Caco-2 (cell line): ENCODE measurements around the gene SNCG. TPM values are rescaled to one million over a fixed set of nuclear protein-coding genes. Genes with fewer than 3 reads are reported as not detected.
"Not testable (repeated sequence)": the region's sequence is repeated elsewhere in the genome, so short reads cannot be mapped to it uniquely, and the experiment has no call there.

Experiments used
- BruUV-seq: library from RNA; stranded (reverse); fragments of 400-500 nt; replicated peaks from 2 replicates; lab custom pipeline; 2021; lab: Mats Ljungman, UMichigan
- CTCF ChIA-PET: fragments of 300-600 bp; sonication (Branson Sonifier 250); formaldehyde crosslinking; loops from one replicate; lab custom pipeline; 2022; ENCODE audit warnings: antibody characterized with exemption; lab: Charles Lee
- POLR2A ChIA-PET: fragments of 300-600 bp; sonication (Branson Sonifier 250); formaldehyde crosslinking; loops from one replicate; lab custom pipeline; 2022; ENCODE audit warnings: antibody characterized with exemption; lab: Charles Lee
- DNase-seq, 2 experiments: peaks; one replicate each; pipeline versions ENCODE4 v3.0.0 to v3.0.0-alpha.2; 2020 to 2022
- H3K27me3 ChIP-seq: replicated peaks from 2 replicates; pipeline ENCODE4 v1.6.0; 2011; ENCODE audit warnings: low read length; ENCODE audit not compliant: control insufficient read depth, insufficient read depth
- H3K36me3 ChIP-seq: 2 replicates; pipeline ENCODE4 v1.5.1; 2011; ENCODE audit warnings: low read length; ENCODE audit not compliant: control insufficient read depth, insufficient read depth
- H3K4me1 ChIP-seq: fragments of 250-450 bp; sonication (Bioruptor Pico); 2 replicates; pipeline ENCODE4 v1.5.1; 2020; ENCODE audit warnings: mild to moderate bottlenecking
- H3K4me3 ChIP-seq: 2 replicates; pipeline ENCODE4 v1.5.1; 2011; ENCODE audit warnings: low read depth, mild to moderate bottlenecking, control low read depth, low read length
- H3K9me3 ChIP-seq: fragments of 250-450 bp; sonication (Bioruptor Pico); 2 replicates; pipeline ENCODE4 v1.5.1; 2020; ENCODE audit warnings: mild to moderate bottlenecking, moderate library complexity
- H3K27ac Mint-ChIP-seq: one replicate; pipeline ENCODE4 v1.8.0; 2022; ENCODE audit warnings: mixed read lengths; ENCODE audit not compliant: unreplicated experiment
- H3K27me3 Mint-ChIP-seq: one replicate; pipeline ENCODE4 v1.8.0; 2022; ENCODE audit warnings: mixed read lengths; ENCODE audit not compliant: insufficient read depth, unreplicated experiment
- H3K36me3 Mint-ChIP-seq: one replicate; pipeline ENCODE4 v1.8.0; 2022; ENCODE audit warnings: mild to moderate bottlenecking, mixed read lengths; ENCODE audit not compliant: insufficient read depth, unreplicated experiment
- H3K4me1 Mint-ChIP-seq: one replicate; pipeline ENCODE4 v1.8.0; 2022; ENCODE audit warnings: low read depth, mixed read lengths; ENCODE audit not compliant: unreplicated experiment
- H3K4me3 Mint-ChIP-seq: one replicate; pipeline ENCODE4 v1.8.0; 2022; ENCODE audit warnings: mild to moderate bottlenecking, moderate library complexity, mixed read lengths; ENCODE audit not compliant: unreplicated experiment
- H3K9me3 Mint-ChIP-seq: one replicate; pipeline ENCODE4 v1.8.0; 2022; ENCODE audit warnings: mixed read lengths; ENCODE audit not compliant: unreplicated experiment
- intact Hi-C: fragments of 100-400 bp; cut with micrococcal nuclease; formaldehyde crosslinking; loops from one replicate; pipeline ENCODE4 v1.10.0; 2022; ENCODE audit not compliant: unreplicated experiment
- total RNA-seq: library from RNA; stranded (reverse); gene quantifications from 2 replicates; pipeline ENCODE4 v1.2.3, GENCODE V29; 2022
- TF ChIP-seq, protein P1 (sequence below), 2 experiments: fragments of 200-600 bp in 1 of 2; IDR thresholded peaks; 1 replicate in 1 of 2; 2 replicates in 1 of 2; pipeline versions ENCODE4 v1.5.1 to v1.8.0; 2011 to 2022; ENCODE audit warnings: antibody characterized with exemption in 1 of 2, control low read depth in 1 of 2, inconsistent platforms in 1 of 2, low read depth in 1 of 2, low read length in 1 of 2, mild to moderate bottlenecking in 1 of 2, moderate library complexity in 1 of 2; ENCODE audit not compliant: insufficient read depth in 1 of 2, severe bottlenecking in 1 of 2, unreplicated experiment in 1 of 2

The SNCG gene
- total RNA-seq, 1 experiment from 2014 or later: 0.45 TPM

DNA sequence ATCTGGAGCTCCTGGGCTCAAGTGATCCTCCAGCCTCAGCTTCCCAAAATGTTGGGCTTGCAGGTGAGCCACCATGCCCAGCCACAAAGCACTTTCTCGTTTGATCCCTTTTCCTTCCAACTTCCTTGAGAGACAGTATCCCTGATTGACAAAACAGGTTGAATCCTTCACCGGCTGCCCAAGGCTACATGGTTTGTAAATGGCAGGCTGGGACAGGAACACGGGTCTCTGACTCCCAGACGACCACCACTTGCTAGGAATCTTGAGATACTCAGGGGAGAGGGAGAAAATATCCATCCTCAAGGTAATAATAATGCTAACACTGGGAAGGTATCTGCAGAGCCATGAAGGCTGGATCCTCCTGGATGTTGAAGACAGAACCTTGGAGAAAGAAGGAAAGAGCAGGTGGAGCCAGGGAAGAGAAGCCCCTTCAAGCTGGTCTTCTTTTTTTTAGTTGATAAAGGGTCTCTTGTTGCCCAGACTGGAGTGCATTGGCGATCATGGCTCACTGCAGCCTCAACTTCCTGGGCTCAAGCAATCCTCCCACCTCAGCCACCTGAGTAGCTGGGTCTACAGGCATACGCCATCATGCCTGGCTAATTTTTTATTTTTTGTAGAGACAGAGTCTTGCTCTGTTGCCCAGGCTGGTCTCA lies 20.8 kb upstream of the SNCG start:
- no peaks in the 10 kb centered on the region for H3K27me3 ChIP-seq
- POLR2A ChIA-PET: no interaction called here
- no peak for DNase-seq
- peaks cover 16% of the 10 kb centered on the region for H3K36me3 Mint-ChIP-seq
- H3K27me3 Mint-ChIP-seq: no peaks in the 10 kb centered on the region
- TF ChIP-seq, protein P1, sequence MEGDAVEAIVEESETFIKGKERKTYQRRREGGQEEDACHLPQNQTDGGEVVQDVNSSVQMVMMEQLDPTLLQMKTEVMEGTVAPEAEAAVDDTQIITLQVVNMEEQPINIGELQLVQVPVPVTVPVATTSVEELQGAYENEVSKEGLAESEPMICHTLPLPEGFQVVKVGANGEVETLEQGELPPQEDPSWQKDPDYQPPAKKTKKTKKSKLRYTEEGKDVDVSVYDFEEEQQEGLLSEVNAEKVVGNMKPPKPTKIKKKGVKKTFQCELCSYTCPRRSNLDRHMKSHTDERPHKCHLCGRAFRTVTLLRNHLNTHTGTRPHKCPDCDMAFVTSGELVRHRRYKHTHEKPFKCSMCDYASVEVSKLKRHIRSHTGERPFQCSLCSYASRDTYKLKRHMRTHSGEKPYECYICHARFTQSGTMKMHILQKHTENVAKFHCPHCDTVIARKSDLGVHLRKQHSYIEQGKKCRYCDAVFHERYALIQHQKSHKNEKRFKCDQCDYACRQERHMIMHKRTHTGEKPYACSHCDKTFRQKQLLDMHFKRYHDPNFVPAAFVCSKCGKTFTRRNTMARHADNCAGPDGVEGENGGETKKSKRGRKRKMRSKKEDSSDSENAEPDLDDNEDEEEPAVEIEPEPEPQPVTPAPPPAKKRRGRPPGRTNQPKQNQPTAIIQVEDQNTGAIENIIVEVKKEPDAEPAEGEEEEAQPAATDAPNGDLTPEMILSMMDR (IDR thresholded peaks at IDR 0.05; ENCODE audit: insufficient read depth in 1 of 2, low read depth in 1 of 2, low read length in 1 of 2, severe bottlenecking in 1 of 2, unreplicated experiment in 1 of 2): no peak
- H3K9me3 ChIP-seq: no peaks in the 10 kb centered on the region
- no peak overlapping the region for H3K4me3 ChIP-seq
- intact Hi-C loops: loop anchor here (2.0 kb wide), 2 partner anchors 33 to 249 kb away; no protein-coding TSS in a partner anchor
- CTCF ChIA-PET: no interaction called here
- no peak overlapping the region for H3K4me3 Mint-ChIP-seq
- H3K4me1 ChIP-seq: peaks cover 9% of the 10 kb centered on the region; the same call in 1 of the 2 replicates
- no peak overlapping the region for H3K27ac Mint-ChIP-seq
- no peaks in the 10 kb centered on the region for H3K36me3 ChIP-seq
- no peaks in the 10 kb centered on the region for H3K9me3 Mint-ChIP-seq
- no TSS peak for BruUV-seq
- H3K4me1 Mint-ChIP-seq: no peaks in the 10 kb centered on the region

DNA sequence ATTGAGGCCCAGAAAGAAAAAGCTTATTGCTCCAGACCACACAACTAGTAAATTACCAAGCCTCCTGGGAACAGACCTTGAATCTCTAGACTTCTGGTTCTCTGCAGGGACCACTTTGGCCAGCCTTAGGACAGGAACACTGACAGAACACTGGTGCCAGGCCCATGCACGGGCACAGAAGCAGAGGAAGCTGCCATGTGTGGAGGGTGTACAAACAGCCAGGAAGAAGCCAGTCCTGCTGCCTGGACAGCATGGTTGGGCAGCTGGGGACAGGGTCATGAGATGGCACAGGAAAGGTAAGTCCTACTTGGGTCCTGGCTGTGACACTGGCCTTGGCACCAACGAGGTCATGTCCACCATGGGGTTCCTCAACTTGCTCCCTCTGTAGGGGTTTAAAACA lies 20.1 kb upstream of the SNCG start:
- TF ChIP-seq, protein P1 (IDR thresholded peaks at IDR 0.05; ENCODE audit: insufficient read depth in 1 of 2, low read depth in 1 of 2, low read length in 1 of 2, severe bottlenecking in 1 of 2, unreplicated experiment in 1 of 2): no peak
- no peaks in the 10 kb centered on the region for H3K27me3 Mint-ChIP-seq
- POLR2A ChIA-PET: no interaction called here

DNA sequence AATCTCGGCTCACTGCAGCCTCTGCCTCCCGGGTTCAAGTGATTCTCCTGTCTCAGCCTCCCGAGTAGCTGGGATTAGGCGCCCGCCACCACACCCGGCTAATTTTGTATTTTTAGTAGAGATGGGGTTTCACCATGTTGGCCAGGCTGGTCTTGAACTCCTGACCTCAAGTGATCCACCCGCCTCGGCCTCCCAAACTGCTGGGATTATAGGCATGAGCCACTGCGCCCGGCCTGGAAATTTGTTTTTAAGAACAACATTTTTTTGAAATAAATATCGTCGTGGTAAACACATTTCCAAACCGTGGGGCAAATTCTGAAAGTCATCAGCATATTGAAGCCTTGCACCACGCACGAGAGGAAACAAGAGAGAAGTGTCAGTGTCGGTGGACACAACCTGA lies 18.3 kb upstream of the SNCG start:
- Mint-ChIP-seq H3K36me3 (peaks cover 16% of the 10 kb centered on the region), H3K4me3 (peak overlapping the region; percentile 66)
- H3K4me1 ChIP-seq, POLR2A ChIA-PET, BruUV-seq, DNase-seq, H3K27ac Mint-ChIP-seq, H3K27me3 Mint-ChIP-seq, H3K4me1 Mint-ChIP-seq, H3K9me3 Mint-ChIP-seq, H3K9me3 ChIP-seq, H3K27me3 ChIP-seq, H3K36me3 ChIP-seq, intact Hi-C loops, H3K4me3 ChIP-seq: not testable (repeated sequence)
- CTCF ChIA-PET: interaction anchor here (0.7 to 2.2 kb wide), 3 partner anchors 26 to 184 kb away, joined by 3 to 21 read pairs (median 3); no protein-coding TSS in a partner anchor

More for the DNA sequence above, 20.1 kb upstream of the SNCG start:
- Mint-ChIP-seq H3K4me3 (no peak overlapping the region), H3K36me3 (peaks cover 16% of the 10 kb centered on the region), H3K4me1 (no peaks in the 10 kb centered on the region), H3K9me3 (no peaks in the 10 kb centered on the region), H3K27ac (no peak overlapping the region)
- Histone ChIP-seq H3K4me1 (peaks cover 9% of the 10 kb centered on the region; the same call in 1 of the 2 replicates), H3K27me3 (no peaks in the 10 kb centered on the region), H3K9me3 (no peaks in the 10 kb centered on the region), H3K4me3 (no peak overlapping the region), H3K36me3 (no peaks in the 10 kb centered on the region)
- CTCF ChIA-PET: interaction anchor here (2.2 kb wide), 1 partner anchor 28 kb away, joined by 21 read pairs; no protein-coding TSS in a partner anchor
- no peak for DNase-seq
- intact Hi-C loops: loop anchor here (2.0 kb wide), 2 partner anchors 33 to 249 kb away; no protein-coding TSS in a partner anchor
- no TSS peak for BruUV-seq
